PFSK-1 (cell line): ENCODE measurements around the gene GRIN2D.

Source experiments
- POLR2AphosphoS5 ChIP-seq: IDR thresholded peaks from 2 replicates; pipeline ENCODE4 v1.6.1; 2012; ENCODE audit warnings: low read depth, mild to moderate bottlenecking, control low read depth, low read length, moderate library complexity
- TF ChIP-seq, protein P1 (sequence below), 2 experiments: IDR thresholded peaks; 2 replicates each; pipeline versions ENCODE4 v1.6.1 to v1.8.0; 2011 to 2012; ENCODE audit warnings: low read depth in 2 of 2, low read length in 2 of 2, control low read depth in 1 of 2, inconsistent platforms in 1 of 2, mild to moderate bottlenecking in 1 of 2, moderate library complexity in 1 of 2; ENCODE audit not compliant: insufficient read depth in 1 of 2

DNA sequence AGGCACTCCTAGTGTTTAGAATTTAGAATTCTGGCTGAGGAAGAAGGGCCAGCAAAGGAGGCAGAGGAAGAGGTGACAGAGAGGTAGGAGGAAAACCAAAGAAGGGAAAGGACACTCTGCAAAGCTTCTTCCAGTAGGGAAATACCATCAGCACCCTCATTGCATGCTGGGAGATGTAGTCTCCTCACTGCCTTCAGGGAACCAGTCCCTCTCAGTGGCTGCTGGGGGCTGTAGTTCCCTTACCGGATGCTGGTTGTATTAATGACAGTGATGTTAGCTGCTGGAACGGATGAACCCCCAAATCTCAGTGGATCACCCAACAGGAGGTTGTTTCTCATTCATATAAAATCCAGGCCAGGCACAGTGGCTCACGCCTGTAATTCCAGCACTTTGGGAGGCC lies 10.1 kb downstream of the GRIN2D start:
- no peak for TF ChIP-seq POLR2AphosphoS5
- TF ChIP-seq, protein P1, sequence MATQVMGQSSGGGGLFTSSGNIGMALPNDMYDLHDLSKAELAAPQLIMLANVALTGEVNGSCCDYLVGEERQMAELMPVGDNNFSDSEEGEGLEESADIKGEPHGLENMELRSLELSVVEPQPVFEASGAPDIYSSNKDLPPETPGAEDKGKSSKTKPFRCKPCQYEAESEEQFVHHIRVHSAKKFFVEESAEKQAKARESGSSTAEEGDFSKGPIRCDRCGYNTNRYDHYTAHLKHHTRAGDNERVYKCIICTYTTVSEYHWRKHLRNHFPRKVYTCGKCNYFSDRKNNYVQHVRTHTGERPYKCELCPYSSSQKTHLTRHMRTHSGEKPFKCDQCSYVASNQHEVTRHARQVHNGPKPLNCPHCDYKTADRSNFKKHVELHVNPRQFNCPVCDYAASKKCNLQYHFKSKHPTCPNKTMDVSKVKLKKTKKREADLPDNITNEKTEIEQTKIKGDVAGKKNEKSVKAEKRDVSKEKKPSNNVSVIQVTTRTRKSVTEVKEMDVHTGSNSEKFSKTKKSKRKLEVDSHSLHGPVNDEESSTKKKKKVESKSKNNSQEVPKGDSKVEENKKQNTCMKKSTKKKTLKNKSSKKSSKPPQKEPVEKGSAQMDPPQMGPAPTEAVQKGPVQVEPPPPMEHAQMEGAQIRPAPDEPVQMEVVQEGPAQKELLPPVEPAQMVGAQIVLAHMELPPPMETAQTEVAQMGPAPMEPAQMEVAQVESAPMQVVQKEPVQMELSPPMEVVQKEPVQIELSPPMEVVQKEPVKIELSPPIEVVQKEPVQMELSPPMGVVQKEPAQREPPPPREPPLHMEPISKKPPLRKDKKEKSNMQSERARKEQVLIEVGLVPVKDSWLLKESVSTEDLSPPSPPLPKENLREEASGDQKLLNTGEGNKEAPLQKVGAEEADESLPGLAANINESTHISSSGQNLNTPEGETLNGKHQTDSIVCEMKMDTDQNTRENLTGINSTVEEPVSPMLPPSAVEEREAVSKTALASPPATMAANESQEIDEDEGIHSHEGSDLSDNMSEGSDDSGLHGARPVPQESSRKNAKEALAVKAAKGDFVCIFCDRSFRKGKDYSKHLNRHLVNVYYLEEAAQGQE (IDR thresholded peaks at IDR 0.05; ENCODE audit: insufficient read depth in 1 of 2, low read depth in 2 of 2, low read length in 2 of 2) = no peak
